HCT116 (cell line): ENCODE measurements around the gene FOSB. TPM values are rescaled to one million over a fixed set of nuclear protein-coding genes. Genes with fewer than 3 reads are reported as not detected.

Experiments used
- ATAC-seq: fragments of 200-7000 bp; cut with Tn5 transposase; 2 replicates; pipeline ENCODE4 v1.9.1; 2020; ENCODE audit warnings: mild to moderate bottlenecking, moderate library complexity
- BruUV-seq: library from RNA; stranded (reverse); fragments of 400-500 nt; replicated peaks from 2 replicates; lab custom pipeline; 2021; lab: Mats Ljungman, UMichigan
- CTCF ChIA-PET: fragments of 300-600 bp; sonication (Branson Sonifier 250); formaldehyde crosslinking; loops from one replicate; lab custom pipeline; 2021; ENCODE audit warnings: antibody characterized with exemption; lab: Charles Lee
- POLR2A ChIA-PET: fragments of 300-600, 350-600 bp; sonication (Branson Sonifier 250); formaldehyde crosslinking; loops from one replicate; lab custom pipeline; 2021; ENCODE audit warnings: antibody characterized with exemption; lab: Charles Lee
- RAD21 ChIA-PET, 2 experiments: fragments of 300-600 bp; sonication (Branson Sonifier 250); formaldehyde crosslinking; loops; one replicate each; lab custom pipeline; 2023; ENCODE audit warnings: low total read pairs in 2 of 2; ENCODE audit not compliant: uncharacterized antibody in 2 of 2, unreplicated experiment in 2 of 2, low non-redundant PET in 1 of 2; lab: Charles Lee
- DNase-seq: peaks from one replicate; pipeline ENCODE4 v3.0.0-alpha.2; 2010; ENCODE audit warnings: low read depth, low spot score
- H2AFZ ChIP-seq: fragments of 200-600 bp; shearing (Covaris generic), sonication (generic); 2 replicates; pipeline ENCODE4 v1.6.1; 2017; ENCODE audit warnings: low read depth, mixed run types, mixed read lengths, antibody characterized with exemption, low read length; ENCODE audit not compliant: poor library complexity, severe bottlenecking
- H3K27ac ChIP-seq: 2 replicates; pipeline ENCODE4 v1.5.1; 2012; ENCODE audit warnings: low read depth, low read length
- H3K27me3 ChIP-seq: fragments of 200-600 bp; sonication (generic); 2 replicates; pipeline ENCODE4 v1.6.1; 2016; ENCODE audit warnings: mixed run types, low read length, mixed read lengths; ENCODE audit not compliant: insufficient read depth
- H3K36me3 ChIP-seq, 2 experiments: fragments of 200-500 bp in 1 of 2; fragments of 200-600 bp in 1 of 2; sonication (Bioruptor generic) in 1 of 2; sonication (generic) in 1 of 2; 2 replicates each; pipeline versions ENCODE4 v1.5.1 to v1.6.1; 2014 to 2016; ENCODE audit warnings: low read length in 2 of 2, inconsistent platforms in 1 of 2, mixed read lengths in 1 of 2, mixed run types in 1 of 2; ENCODE audit not compliant: insufficient read depth in 2 of 2, control insufficient read depth in 1 of 2
- H3K4me1 ChIP-seq, 2 experiments: fragments of 200-600 bp in 1 of 2; sonication (generic) in 1 of 2; 2 replicates each; pipeline versions ENCODE4 v1.5.1 to v1.6.1; 2012 to 2017; ENCODE audit warnings: low read length in 2 of 2, inconsistent platforms in 1 of 2, mild to moderate bottlenecking in 1 of 2, mixed read lengths in 1 of 2, mixed run types in 1 of 2, moderate library complexity in 1 of 2; ENCODE audit not compliant: insufficient read depth in 2 of 2, control insufficient read depth in 1 of 2
- H3K4me2 ChIP-seq: fragments of 200-600 bp; sonication (generic); 2 replicates; pipeline ENCODE4 v1.6.1; 2017; ENCODE audit warnings: mixed run types, low read length, mixed read lengths
- H3K4me3 ChIP-seq, 2 experiments: fragments of 200-600 bp in 1 of 2; sonication (generic) in 1 of 2; replicated peaks in 1 of 2; 2 replicates each; pipeline ENCODE4 v1.5.1; 2011 to 2016; ENCODE audit warnings: low read length in 2 of 2, control low read depth in 1 of 2, low read depth in 1 of 2, mild to moderate bottlenecking in 1 of 2, mixed read lengths in 1 of 2, mixed run types in 1 of 2
- H3K79me2 ChIP-seq: fragments of 200-600 bp; sonication (generic); 2 replicates; pipeline ENCODE4 v1.6.1; 2017; ENCODE audit warnings: mild to moderate bottlenecking, mixed run types, low read length, moderate library complexity, mixed read lengths; ENCODE audit not compliant: insufficient read depth
- H3K9ac ChIP-seq: fragments of 200-600 bp; sonication (generic); 2 replicates; pipeline ENCODE4 v1.6.1; 2016; ENCODE audit warnings: low read length, mixed read lengths
- H3K9me2 ChIP-seq: fragments of 200-600 bp; sonication (generic), shearing (Covaris generic); 2 replicates; pipeline ENCODE4 v1.6.1; 2017; ENCODE audit warnings: mixed run types, mild to moderate bottlenecking, moderate library complexity; ENCODE audit not compliant: insufficient read depth
- H3K9me3 ChIP-seq, 2 experiments: fragments of 200-500 bp in 1 of 2; fragments of 200-600 bp in 1 of 2; sonication (Bioruptor generic) in 1 of 2; sonication (generic) in 1 of 2; 2 replicates each; pipeline ENCODE4 v1.6.1; 2014 to 2017; ENCODE audit warnings: low read length in 2 of 2, mixed read lengths in 2 of 2, inconsistent platforms in 1 of 2, low read depth in 1 of 2, mild to moderate bottlenecking in 1 of 2, mixed run types in 1 of 2, moderate library complexity in 1 of 2; ENCODE audit not compliant: control insufficient read depth in 1 of 2, insufficient read depth in 1 of 2
- H4K20me1 ChIP-seq: fragments of 200-600 bp; sonication (generic), shearing (Covaris generic); 2 replicates; pipeline ENCODE4 v1.6.1; 2017; ENCODE audit warnings: mixed run types, mild to moderate bottlenecking, moderate library complexity; ENCODE audit not compliant: insufficient read depth
- CBX3 ChIP-seq: IDR thresholded peaks from 2 replicates; pipeline ENCODE4 v1.6.1; 2012; ENCODE audit warnings: low read depth
- ELF1 ChIP-seq: IDR thresholded peaks from 2 replicates; pipeline ENCODE4 v1.6.1; 2012; ENCODE audit warnings: low read depth, borderline replicate concordance
- JUND ChIP-seq: IDR thresholded peaks from 2 replicates; pipeline ENCODE4 v1.6.1; 2012
- POLR2A ChIP-seq: IDR thresholded peaks from 2 replicates; pipeline ENCODE4 v1.7.0; 2011; ENCODE audit warnings: borderline replicate concordance; ENCODE audit not compliant: insufficient read depth, insufficient read length; ENCODE audit errors: extremely low read depth
- POLR2AphosphoS5 ChIP-seq: IDR thresholded peaks from 2 replicates; pipeline ENCODE4 v1.6.1; 2011; ENCODE audit warnings: mild to moderate bottlenecking, low read depth, low read length, moderate library complexity
- RAD21 ChIP-seq: IDR thresholded peaks from 2 replicates; pipeline ENCODE4 v1.6.1; 2012; ENCODE audit warnings: low read depth, mild to moderate bottlenecking
- SP1 ChIP-seq: IDR thresholded peaks from 2 replicates; pipeline ENCODE4 v1.6.1; 2012; ENCODE audit warnings: low read depth
- SRF ChIP-seq: IDR thresholded peaks from 2 replicates; pipeline ENCODE4 v1.6.1; 2012; ENCODE audit warnings: low read depth
- ZFX ChIP-seq: fragments of 450-650 bp; IDR thresholded peaks from 2 replicates; pipeline ENCODE4 v1.6.1; 2017
- intact Hi-C: fragments of 100-400 bp; cut with micrococcal nuclease; formaldehyde crosslinking; loops from 2 replicates; pipeline ENCODE4 v1.10.0; 2022
- total RNA-seq: library from RNA; stranded (reverse); gene quantifications from one replicate; pipeline ENCODE4 v1.2.1, GENCODE V29; 2021; ENCODE audit not compliant: unreplicated experiment
- TF ChIP-seq, protein P1 (sequence below): IDR thresholded peaks from 2 replicates; pipeline ENCODE4 v1.6.1; 2011; ENCODE audit warnings: mild to moderate bottlenecking, low read length, moderate library complexity; ENCODE audit not compliant: insufficient replicate concordance; ENCODE audit errors: extremely low read depth
- TF ChIP-seq, protein P2 (sequence below): IDR thresholded peaks from 2 replicates; pipeline ENCODE4 v1.6.1; 2012
- TF ChIP-seq, protein P3 (sequence below): IDR thresholded peaks from 2 replicates; pipeline ENCODE4 v1.6.1; 2012
- TF ChIP-seq, protein P4 (sequence below), 3 experiments: fragments of 200-600 bp in 1 of 3; sonication (generic) in 1 of 3; IDR thresholded peaks in 2 of 3; conservative IDR thresholded peaks in 1 of 3; 2 replicates each; pipeline ENCODE4 v1.5.1; 2012 to 2017; ENCODE audit warnings: low read depth in 2 of 3, low read length in 2 of 3, antibody characterized with exemption in 1 of 3, borderline replicate concordance in 1 of 3, control low read depth in 1 of 3, mild to moderate bottlenecking in 1 of 3, mixed read lengths in 1 of 3, mixed run types in 1 of 3, moderate library complexity in 1 of 3; ENCODE audit not compliant: insufficient read depth in 1 of 3

FOSB gene
- total RNA-seq, 1 experiment from 2014 or later, result 12.6 TPM

DNA sequence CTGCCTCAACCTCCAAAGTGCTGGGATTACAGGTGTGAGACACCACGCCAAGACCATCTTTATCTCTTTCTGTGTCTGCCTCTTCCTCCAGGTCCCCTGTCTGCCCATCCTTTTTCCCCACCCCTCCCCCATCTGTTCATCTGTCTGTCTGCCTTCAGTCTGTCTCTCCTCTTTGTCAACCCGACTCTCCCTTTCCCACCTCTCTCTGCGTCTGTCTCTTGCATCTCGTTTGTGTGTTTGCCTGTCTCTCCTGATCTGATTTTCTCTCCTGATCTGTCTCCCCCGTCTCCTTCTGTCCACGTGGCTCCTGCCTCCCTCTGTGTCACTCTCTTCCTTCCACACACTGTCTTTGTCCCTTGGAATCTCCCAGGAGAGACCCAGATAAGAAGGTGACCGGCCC is 49.4 kb downstream of the FOSB start:
- CTCF ChIA-PET, result no interaction called here
- RAD21 ChIA-PET, result no interaction called here
- Histone ChIP-seq H3K4me2 (no peak overlapping the region), H3K4me3 (no peak overlapping the region), H3K27ac (no peak overlapping the region), H3K9me2 (no peaks in the 10 kb centered on the region), H2AFZ (no peak overlapping the region), H3K9me3 (no peaks in the 10 kb centered on the region), H4K20me1 (no peaks in the 10 kb centered on the region; the same call in 1 of the 2 replicates), H3K9ac (no peak overlapping the region), H3K36me3 (peaks cover 10 to 22% of the 10 kb centered on the region in 2 experiments; a peak in 2 of 4 replicates), H3K27me3 (no peaks in the 10 kb centered on the region), H3K4me1 (peaks cover 32 to 69% of the 10 kb centered on the region in 2 experiments), H3K79me2 (peaks cover 74% of the 10 kb centered on the region)
- intact Hi-C loops, result no loop called here
- POLR2A ChIA-PET, result no interaction called here
- ATAC-seq, result no peak
- TF ChIP-seq, protein P1, sequence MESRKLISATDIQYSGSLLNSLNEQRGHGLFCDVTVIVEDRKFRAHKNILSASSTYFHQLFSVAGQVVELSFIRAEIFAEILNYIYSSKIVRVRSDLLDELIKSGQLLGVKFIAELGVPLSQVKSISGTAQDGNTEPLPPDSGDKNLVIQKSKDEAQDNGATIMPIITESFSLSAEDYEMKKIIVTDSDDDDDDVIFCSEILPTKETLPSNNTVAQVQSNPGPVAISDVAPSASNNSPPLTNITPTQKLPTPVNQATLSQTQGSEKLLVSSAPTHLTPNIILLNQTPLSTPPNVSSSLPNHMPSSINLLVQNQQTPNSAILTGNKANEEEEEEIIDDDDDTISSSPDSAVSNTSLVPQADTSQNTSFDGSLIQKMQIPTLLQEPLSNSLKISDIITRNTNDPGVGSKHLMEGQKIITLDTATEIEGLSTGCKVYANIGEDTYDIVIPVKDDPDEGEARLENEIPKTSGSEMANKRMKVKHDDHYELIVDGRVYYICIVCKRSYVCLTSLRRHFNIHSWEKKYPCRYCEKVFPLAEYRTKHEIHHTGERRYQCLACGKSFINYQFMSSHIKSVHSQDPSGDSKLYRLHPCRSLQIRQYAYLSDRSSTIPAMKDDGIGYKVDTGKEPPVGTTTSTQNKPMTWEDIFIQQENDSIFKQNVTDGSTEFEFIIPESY, result no peak
- TF ChIP-seq RAD21 (no peak), JUND (no peak), ELF1 (no peak), CBX3 (no peak), SP1 (no peak), SRF (no peak), POLR2A (no peak), ZFX (no peak), POLR2AphosphoS5 (no peak)
- TF ChIP-seq, protein P2, sequence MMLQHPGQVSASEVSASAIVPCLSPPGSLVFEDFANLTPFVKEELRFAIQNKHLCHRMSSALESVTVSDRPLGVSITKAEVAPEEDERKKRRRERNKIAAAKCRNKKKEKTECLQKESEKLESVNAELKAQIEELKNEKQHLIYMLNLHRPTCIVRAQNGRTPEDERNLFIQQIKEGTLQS, result no peak
- TF ChIP-seq, protein P3, sequence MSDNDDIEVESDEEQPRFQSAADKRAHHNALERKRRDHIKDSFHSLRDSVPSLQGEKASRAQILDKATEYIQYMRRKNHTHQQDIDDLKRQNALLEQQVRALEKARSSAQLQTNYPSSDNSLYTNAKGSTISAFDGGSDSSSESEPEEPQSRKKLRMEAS, result no peak
- TF ChIP-seq, protein P4, sequence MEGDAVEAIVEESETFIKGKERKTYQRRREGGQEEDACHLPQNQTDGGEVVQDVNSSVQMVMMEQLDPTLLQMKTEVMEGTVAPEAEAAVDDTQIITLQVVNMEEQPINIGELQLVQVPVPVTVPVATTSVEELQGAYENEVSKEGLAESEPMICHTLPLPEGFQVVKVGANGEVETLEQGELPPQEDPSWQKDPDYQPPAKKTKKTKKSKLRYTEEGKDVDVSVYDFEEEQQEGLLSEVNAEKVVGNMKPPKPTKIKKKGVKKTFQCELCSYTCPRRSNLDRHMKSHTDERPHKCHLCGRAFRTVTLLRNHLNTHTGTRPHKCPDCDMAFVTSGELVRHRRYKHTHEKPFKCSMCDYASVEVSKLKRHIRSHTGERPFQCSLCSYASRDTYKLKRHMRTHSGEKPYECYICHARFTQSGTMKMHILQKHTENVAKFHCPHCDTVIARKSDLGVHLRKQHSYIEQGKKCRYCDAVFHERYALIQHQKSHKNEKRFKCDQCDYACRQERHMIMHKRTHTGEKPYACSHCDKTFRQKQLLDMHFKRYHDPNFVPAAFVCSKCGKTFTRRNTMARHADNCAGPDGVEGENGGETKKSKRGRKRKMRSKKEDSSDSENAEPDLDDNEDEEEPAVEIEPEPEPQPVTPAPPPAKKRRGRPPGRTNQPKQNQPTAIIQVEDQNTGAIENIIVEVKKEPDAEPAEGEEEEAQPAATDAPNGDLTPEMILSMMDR (IDR thresholded peaks at IDR 0.05 in 2 of 3, conservative IDR thresholded peaks at IDR 0.05 in 1 of 3; ENCODE audit: borderline replicate concordance in 1 of 3, insufficient read depth in 1 of 3, low read depth in 2 of 3, low read length in 2 of 3), result no peak
- no peak for DNase-seq
- BruUV-seq, result no TSS peak
